DOHH2 (cell line): Measurements from ENCODE around the gene AATF.
A peak's percentile ranks its signal among the peaks of the same experiment; 100 is the strongest.

Experiments used
- H3F3A ChIP-seq: fragments of 200-600 bp; sonication (generic), shearing (Covaris generic); 2 replicates; pipeline ENCODE4 v1.6.0; 2016; ENCODE audit warnings: antibody characterized with exemption, mild to moderate bottlenecking; ENCODE audit not compliant: control insufficient read depth, insufficient read depth
- H3K27ac ChIP-seq: fragments of 200-600 bp; sonication (generic); 2 replicates; pipeline ENCODE4 v1.5.1; 2014; ENCODE audit warnings: low read depth, mild to moderate bottlenecking, low read length, moderate library complexity
- H3K27me3 ChIP-seq: fragments of 200-600 bp; sonication (generic); 2 replicates; pipeline ENCODE4 v1.6.1; 2014; ENCODE audit warnings: mild to moderate bottlenecking, low read length, mixed read lengths; ENCODE audit not compliant: control insufficient read depth
- H3K36me3 ChIP-seq: fragments of 200-600 bp; sonication (generic); 2 replicates; pipeline ENCODE4 v1.6.1; 2014; ENCODE audit warnings: mild to moderate bottlenecking, low read length, moderate library complexity, mixed read lengths; ENCODE audit not compliant: control insufficient read depth
- H3K4me1 ChIP-seq: fragments of 200-600 bp; sonication (generic); 2 replicates; pipeline ENCODE4 v1.6.1; 2014; ENCODE audit warnings: mild to moderate bottlenecking, low read length, mixed read lengths; ENCODE audit not compliant: control insufficient read depth
- H3K4me2 ChIP-seq: fragments of 200-600 bp; sonication (generic); 2 replicates; pipeline ENCODE4 v1.6.0; 2014; ENCODE audit warnings: mild to moderate bottlenecking, low read length, moderate library complexity
- H3K4me3 ChIP-seq: fragments of 200-600 bp; sonication (generic); 2 replicates; pipeline ENCODE4 v1.5.1; 2014; ENCODE audit warnings: mild to moderate bottlenecking, low read length, mixed read lengths
- H3K79me2 ChIP-seq: fragments of 200-600 bp; sonication (generic); 2 replicates; pipeline ENCODE4 v1.6.1; 2014; ENCODE audit warnings: mild to moderate bottlenecking, low read length, mixed read lengths; ENCODE audit not compliant: control insufficient read depth
- H3K9me2 ChIP-seq: fragments of 200-600 bp; sonication (generic); replicated peaks from 2 replicates; pipeline ENCODE4 v1.6.1; 2014; ENCODE audit warnings: mild to moderate bottlenecking, low read length, mixed read lengths; ENCODE audit not compliant: control insufficient read depth
- H3K9me3 ChIP-seq: fragments of 200-600 bp; sonication (generic); 2 replicates; pipeline ENCODE4 v1.6.1; 2014; ENCODE audit warnings: antibody characterized with exemption, low read length, mixed read lengths; ENCODE audit not compliant: control insufficient read depth, insufficient read depth
- H4K20me1 ChIP-seq: fragments of 200-600 bp; sonication (generic); 2 replicates; pipeline ENCODE4 v1.6.0; 2014; ENCODE audit warnings: low read depth, mild to moderate bottlenecking, antibody characterized with exemption, low read length, moderate library complexity; ENCODE audit not compliant: control insufficient read depth, insufficient read depth
- CTCF ChIP-seq: fragments of 200-600 bp; sonication (generic); IDR thresholded peaks from one replicate; pipeline ENCODE4 v1.5.1; 2014; ENCODE audit warnings: antibody characterized with exemption, mild to moderate bottlenecking, low read depth, low read length; ENCODE audit not compliant: poor library complexity, severe bottlenecking
- EZH2phosphoT487 ChIP-seq: fragments of 200-600 bp; sonication (generic); IDR thresholded peaks from 2 replicates; pipeline ENCODE4 v1.6.1; 2017; ENCODE audit warnings: borderline replicate concordance, mild to moderate bottlenecking, antibody characterized with exemption, low read length, moderate library complexity, mixed read lengths

Gene AATF

GRCh38 chr17:36919407-36919968 lies 29.3 kb upstream of the AATF start:
- Histone ChIP-seq H3K27me3 (peaks cover 42% of the 10 kb centered on the region), H3K36me3 (no peaks in the 10 kb centered on the region), H3F3A (no peaks in the 10 kb centered on the region), H3K4me1 (no peaks in the 10 kb centered on the region), H3K9me2 (no peaks in the 10 kb centered on the region), H3K27ac (no peak overlapping the region), H3K9me3 (no peaks in the 10 kb centered on the region), H3K4me3 (no peak overlapping the region), H3K79me2 (no peaks in the 10 kb centered on the region), H4K20me1 (no peaks in the 10 kb centered on the region), H3K4me2 (no peak overlapping the region)
- no peak for TF ChIP-seq EZH2phosphoT487
- TF ChIP-seq CTCF, result no peak

- no peaks in the 10 kb centered on the region for H3K4me1 ChIP-seq
- H3K79me2 ChIP-seq, result no peaks in the 10 kb centered on the region
- no peak overlapping the region for H3K4me2 ChIP-seq
- H3K4me3 ChIP-seq, result no peak overlapping the region
- peaks cover 42% of the 10 kb centered on the region for H3K27me3 ChIP-seq
- no peaks in the 10 kb centered on the region for H3K36me3 ChIP-seq
- TF ChIP-seq CTCF (no peak), EZH2phosphoT487 (0 out of 2 replicates have a peak, but pooled peaks have one; percentile 32)
- no peaks in the 10 kb centered on the region for H4K20me1 ChIP-seq
- H3F3A ChIP-seq, result no peaks in the 10 kb centered on the region
- no peaks in the 10 kb centered on the region for H3K9me2 ChIP-seq
- H3K27ac ChIP-seq, result no peak overlapping the region
- no peaks in the 10 kb centered on the region for H3K9me3 ChIP-seq
Observed at GRCh38 chr17:36920032-36921005, 28.4 kb upstream of the AATF start.

- Histone ChIP-seq H3K27me3 (peaks cover 42% of the 10 kb centered on the region), H3K4me1 (no peaks in the 10 kb centered on the region), H3K36me3 (no peaks in the 10 kb centered on the region), H3K79me2 (no peaks in the 10 kb centered on the region), H3K4me3 (no peak overlapping the region), H3F3A (no peaks in the 10 kb centered on the region), H4K20me1 (no peaks in the 10 kb centered on the region), H3K9me3 (no peaks in the 10 kb centered on the region), H3K9me2 (no peaks in the 10 kb centered on the region), H3K4me2 (no peak overlapping the region), H3K27ac (no peak overlapping the region)
- no peak for TF ChIP-seq CTCF
- no peak for TF ChIP-seq EZH2phosphoT487
Observed at GRCh38 chr17:36921095-36921851, 27.5 kb upstream of the AATF start.
